NOMO-1 treated with DMSO at 0.1 percent for 48 hours (cell line): ENCODE results near the gene FMNL2.

Source experiments
- DNase-seq: peaks from one replicate; lab custom pipeline; 2025; ENCODE audit not compliant: unreplicated experiment; lab: John Stamatoyannopoulos, UW

The FMNL2 gene

GRCh38 chr2:152372438-152372984 lies 37.5 kb downstream of the FMNL2 start:
- no peak for DNase-seq

GRCh38 chr2:152375174-152375573 lies 40.2 kb downstream of the FMNL2 start:
- DNase-seq = no peak

GRCh38 chr2:152376385-152376784 lies 41.4 kb downstream of the FMNL2 start:
- DNase-seq = no peak

GRCh38 chr2:152376968-152377367 lies 42.0 kb downstream of the FMNL2 start:
- no peak for DNase-seq

GRCh38 chr2:152379089-152379488 lies 44.1 kb downstream of the FMNL2 start:
- DNase-seq = no peak

GRCh38 chr2:152380261-152381055 lies 45.5 kb downstream of the FMNL2 start:
- no peak for DNase-seq

- DNase-seq = no peak
Measured at GRCh38 chr2:152383702-152384101, 48.7 kb downstream of the FMNL2 start.

GRCh38 chr2:152384992-152385391 lies 50.0 kb downstream of the FMNL2 start:
- DNase-seq = no peak

- no peak for DNase-seq
Measured at GRCh38 chr2:152385650-152386049, 50.7 kb downstream of the FMNL2 start.

- DNase-seq = no peak
Measured at GRCh38 chr2:152386266-152386665, 51.3 kb downstream of the FMNL2 start.

- DNase-seq = no peak
Measured at GRCh38 chr2:152387041-152387440, 52.1 kb downstream of the FMNL2 start.

- DNase-seq = peak; percentile 44
Measured at GRCh38 chr2:152388269-152388668, 53.3 kb downstream of the FMNL2 start.

- no peak for DNase-seq
Measured at GRCh38 chr2:152389483-152389882, 54.5 kb downstream of the FMNL2 start.

GRCh38 chr2:152390837-152391236 lies 55.9 kb downstream of the FMNL2 start:
- DNase-seq = no peak

GRCh38 chr2:152391318-152391717 lies 56.3 kb downstream of the FMNL2 start:
- no peak for DNase-seq

GRCh38 chr2:152393377-152393776 lies 58.4 kb downstream of the FMNL2 start:
- DNase-seq = no peak

GRCh38 chr2:152394326-152394725 lies 59.4 kb downstream of the FMNL2 start:
- DNase-seq = no peak

- no peak for DNase-seq
Measured at GRCh38 chr2:152395103-152395502, 60.1 kb downstream of the FMNL2 start.

GRCh38 chr2:152395572-152395971 lies 60.6 kb downstream of the FMNL2 start:
- no peak for DNase-seq

- DNase-seq = no peak
Measured at GRCh38 chr2:152396051-152396511, 61.1 kb downstream of the FMNL2 start.

GRCh38 chr2:152396763-152397162 lies 61.8 kb downstream of the FMNL2 start:
- no peak for DNase-seq

GRCh38 chr2:152399003-152399402 lies 64.0 kb downstream of the FMNL2 start:
- no peak for DNase-seq
